Stimulated activated naive CD4-positive, alpha-beta T cell treated with Interleukin-2 at 50 U/mL for 16 hours (primary cell): ENCODE data around the gene TRDMT1.

Experiments
- DNase-seq: peaks from one replicate; lab custom pipeline; 2025; lab: John Stamatoyannopoulos, UW

Gene TRDMT1

GRCh38 chr10:17200912-17201793 is at the start of gene TRDMT1:
Gene TRDMT1 (minus strand): TSS chr10:17201672. CDS start chr10:17201634, 38 bp downstream.
- DNase-seq = peak; percentile 87

- no peak for DNase-seq
Measured at GRCh38 chr10:17250736-17251135, 49.3 kb upstream of the TRDMT1 start.

DNA sequence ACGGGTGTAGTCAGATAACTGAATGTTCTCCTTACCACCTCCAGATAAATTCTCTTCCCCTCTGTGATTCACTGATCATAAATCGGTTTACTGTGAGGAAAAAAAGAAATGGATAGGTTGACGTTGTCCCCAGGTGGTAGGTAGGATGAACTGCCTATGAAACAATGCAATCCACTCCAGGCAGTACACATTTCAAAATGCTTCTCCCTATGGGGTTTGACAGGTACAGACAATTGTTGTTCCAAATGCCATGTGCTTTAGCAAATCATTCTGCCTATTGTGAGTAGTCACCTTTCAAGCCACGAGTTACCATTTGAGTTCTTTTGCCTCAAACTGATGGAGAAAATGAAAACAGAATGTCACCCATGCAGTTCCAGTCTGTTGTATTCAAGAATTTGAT is 48.3 kb upstream of the TRDMT1 start:
- no peak for DNase-seq

DNA sequence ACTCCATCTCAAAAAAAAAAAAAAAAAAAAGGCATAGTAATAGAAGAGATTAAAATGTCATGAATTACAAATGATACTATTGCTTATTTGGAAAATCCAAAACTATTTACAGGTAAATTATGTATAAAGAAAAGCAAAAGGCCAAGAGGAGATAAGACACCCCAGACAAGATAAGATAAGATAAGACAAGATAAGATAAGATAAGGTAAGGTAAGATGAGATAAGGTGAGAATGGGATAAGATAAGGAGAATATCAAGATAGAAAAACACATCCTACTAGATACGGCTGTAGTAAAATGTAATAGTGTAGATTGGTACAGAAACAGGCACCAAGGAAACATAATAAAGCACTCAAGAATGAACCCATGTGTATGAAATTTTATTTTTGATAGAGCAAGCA is 47.5 kb upstream of the TRDMT1 start:
- DNase-seq = no peak

DNA sequence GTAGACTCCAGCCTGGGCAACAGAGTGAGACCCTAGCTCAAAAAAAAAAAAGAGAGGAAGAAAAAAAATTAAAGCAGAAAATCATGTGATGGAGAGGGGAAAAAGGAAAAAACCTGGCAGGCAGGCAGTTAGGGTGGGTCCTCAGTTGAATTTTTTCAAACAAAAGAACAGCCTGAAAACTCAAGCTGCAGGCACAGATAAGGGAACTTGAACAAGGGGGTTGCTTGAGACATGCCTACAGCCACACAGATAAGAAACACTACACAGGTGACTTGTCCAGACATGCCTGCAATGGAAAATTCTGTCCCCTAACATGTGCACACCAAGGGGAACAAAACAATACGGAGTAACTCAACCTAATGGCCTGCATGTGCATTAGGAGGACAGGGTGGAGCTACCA is 45.7 kb upstream of the TRDMT1 start:
- DNase-seq = no peak

DNA sequence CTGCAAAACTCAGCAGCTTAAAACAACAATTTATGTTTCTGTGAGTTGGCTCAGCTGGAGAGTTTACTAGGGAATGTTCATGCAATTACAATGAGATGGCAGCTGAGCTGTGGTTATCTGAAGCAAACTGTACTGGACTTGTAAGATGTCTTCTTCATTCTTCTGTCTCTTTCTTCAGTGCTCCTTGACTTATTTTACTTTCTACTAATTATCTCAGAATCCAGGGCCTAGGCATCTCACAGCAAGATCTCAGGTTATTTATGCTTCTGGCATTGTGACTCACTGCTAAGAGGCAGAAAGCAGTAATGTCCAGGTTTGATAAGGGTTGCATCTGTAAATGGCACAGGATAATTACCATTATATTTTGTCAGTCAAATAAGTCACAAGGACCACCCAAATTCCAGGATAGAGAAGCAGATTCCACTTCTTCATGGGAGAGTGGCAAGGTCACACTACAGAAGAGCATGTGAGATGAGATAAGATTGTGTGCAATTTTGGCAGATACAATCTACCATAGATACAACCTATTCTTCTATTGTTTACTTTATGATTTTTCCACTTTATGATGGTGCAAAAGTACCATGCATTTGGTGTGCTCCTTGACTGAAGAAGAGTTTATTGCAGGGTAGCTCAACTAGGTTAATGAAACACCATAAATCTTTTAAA is 43.4 kb upstream of the TRDMT1 start:
- no peak for DNase-seq

GRCh38 chr10:17241611-17242333 is 40.3 kb upstream of the TRDMT1 start:
- DNase-seq = no peak

DNA sequence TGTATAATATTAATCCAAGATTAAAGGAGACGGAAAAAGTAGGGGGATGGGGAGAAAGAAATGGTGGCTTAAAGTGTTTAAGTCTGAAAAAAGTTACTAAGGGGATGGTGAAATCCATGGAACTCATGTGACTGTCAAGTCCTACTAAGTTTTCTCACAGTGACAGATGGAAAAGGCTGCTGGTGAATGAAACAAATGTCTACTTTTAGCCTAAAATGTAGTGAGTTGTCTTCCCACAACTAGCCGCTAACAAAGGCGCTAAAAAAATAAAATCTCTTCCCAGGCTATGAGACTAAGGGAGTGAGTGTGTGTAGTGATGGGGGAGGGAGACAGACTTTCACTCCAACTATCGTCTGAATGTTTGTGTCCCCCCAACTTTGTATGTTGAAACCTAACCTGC is 39.1 kb upstream of the TRDMT1 start:
- no peak for DNase-seq

- DNase-seq = no peak
Measured at GRCh38 chr10:17240096-17240495, 38.6 kb upstream of the TRDMT1 start.

DNA sequence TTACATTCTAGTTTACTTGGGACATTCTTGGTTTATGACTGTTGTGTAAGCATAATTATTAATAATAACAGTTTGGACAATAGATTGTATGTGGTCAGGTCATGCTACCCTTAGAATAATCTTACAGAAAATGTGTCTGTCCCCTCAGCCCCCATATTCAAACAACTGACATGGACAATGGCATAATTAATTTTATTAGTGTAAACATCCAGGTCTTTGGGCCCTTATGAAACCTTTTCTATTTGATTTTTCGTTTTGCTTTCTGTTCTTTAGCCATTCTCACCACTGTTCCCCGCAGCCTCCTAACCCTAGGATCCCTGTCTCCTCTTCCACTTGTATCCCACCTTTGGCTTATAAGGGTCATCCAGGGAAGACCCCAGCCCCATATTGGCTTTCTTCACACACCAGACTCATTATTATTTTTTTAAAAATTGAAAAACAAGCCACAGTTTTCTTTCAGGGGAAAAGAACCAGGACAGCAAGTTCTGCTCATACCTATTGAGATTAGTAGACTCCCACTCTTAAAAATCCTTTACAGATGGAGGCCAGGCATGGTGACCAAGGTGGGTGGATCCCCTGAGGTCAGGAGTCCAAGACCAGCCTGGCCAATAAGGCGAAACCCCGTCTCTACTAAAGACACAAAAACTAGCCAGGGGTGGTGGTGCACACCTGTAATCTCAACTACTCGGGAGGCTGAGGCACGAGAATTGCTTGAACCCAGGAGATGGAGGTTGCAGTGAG is 38.0 kb upstream of the TRDMT1 start:
- no peak for DNase-seq

DNA sequence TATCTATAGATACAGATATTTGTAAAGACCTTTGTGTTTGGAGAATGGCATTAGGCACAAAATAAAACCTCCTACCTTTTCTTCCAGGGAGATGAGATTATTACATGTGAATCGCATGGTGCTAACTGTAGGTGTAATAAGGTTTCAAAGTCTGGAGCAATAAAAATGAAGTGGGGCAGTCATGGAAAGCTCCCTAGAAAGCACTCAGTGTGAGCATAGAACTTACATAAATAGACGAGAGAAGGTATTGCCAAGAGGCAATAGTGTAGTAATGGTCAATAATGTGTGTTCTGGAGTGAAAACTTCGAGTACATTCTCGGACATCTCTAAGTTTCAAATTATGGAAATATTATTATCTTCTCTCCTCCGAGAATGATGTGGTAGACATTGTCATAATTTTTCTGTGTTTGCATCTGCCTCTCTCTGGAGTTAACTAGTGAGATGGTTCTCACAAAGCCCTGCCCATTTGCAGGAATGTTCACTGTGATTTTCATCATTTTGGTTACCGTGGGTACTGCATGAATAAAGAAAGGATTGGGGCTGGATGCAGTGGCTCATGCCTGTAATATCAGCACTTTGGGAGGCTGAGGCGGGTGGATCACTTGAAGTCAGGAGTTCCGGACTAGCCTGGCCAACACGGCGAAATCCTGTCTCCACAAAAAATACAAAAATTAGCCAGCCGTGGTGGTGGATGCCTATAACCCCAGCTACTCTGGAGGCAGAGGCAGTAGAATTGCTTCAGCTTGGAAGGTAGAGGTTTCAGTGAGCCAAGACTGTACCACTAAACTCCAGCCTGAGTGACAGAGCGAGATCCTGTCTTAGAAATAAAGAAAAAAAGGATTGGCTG is 37.2 kb upstream of the TRDMT1 start:
- no peak for DNase-seq

DNA sequence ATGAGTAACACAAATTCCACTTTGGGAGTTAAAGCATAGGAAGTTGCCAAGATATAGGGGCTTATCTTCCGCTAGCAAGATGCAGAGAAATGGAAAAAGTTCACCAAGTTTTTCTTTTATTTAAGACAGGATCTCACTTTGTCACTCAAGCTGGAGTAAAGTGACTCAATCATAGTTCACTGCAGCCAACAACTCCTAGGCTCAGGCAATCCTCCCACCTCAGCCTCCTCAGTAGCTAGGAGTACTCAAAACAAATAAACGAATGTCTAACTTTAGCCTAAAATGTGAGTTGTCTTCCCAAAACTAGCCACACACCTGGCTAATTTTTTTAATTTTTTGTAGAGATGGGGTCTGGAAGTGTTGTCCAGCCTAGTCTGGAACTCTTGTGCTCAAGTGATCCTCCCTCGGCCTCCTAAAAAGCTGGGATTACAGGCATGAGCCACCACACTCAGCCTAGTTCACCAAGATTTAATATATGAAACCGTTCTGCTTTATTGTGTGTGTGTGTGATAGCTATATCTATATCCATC is 36.5 kb upstream of the TRDMT1 start:
- DNase-seq = no peak

DNA sequence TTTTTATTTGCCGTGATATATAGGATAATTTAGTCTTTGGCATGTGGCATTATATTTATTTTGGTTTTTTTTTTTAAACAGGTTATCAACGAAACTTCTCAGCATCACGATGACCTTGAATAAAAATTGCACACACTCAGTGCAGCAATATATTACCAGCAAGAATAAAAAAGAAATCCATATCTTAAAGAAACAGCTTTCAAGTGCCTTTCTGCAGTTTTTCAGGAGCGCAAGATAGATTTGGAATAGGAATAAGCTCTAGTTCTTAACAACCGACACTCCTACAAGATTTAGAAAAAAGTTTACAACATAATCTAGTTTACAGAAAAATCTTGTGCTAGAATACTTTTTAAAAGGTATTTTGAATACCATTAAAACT is 35.7 kb upstream of the TRDMT1 start:
- DNase-seq = no peak

GRCh38 chr10:17236468-17237148 is 35.1 kb upstream of the TRDMT1 start:
- DNase-seq = no peak

- no peak for DNase-seq
Measured at GRCh38 chr10:17235136-17235535, 33.7 kb upstream of the TRDMT1 start.

GRCh38 chr10:17234431-17234945 is 33.0 kb upstream of the TRDMT1 start:
- DNase-seq = no peak

GRCh38 chr10:17233286-17233991 is 32.0 kb upstream of the TRDMT1 start:
- no peak for DNase-seq

GRCh38 chr10:17232276-17232960 is 30.9 kb upstream of the TRDMT1 start:
- no peak for DNase-seq

DNA sequence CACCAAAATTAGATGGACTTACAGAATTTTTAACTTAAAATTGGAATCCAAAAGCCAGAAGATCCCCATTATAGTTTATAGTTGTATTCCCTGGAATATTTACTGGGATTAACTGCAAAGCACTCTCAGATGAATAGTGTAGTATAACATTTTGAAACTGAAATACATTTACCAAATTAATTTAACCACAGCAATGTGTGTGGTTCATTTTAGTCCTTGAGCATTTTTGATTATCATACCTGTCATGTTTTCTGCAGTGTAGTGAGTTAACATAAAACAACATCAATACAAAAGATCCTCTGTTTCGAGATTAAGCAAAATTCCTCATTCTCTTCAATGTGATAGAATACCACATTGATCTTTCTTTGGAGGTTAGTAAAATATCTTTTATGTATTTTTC is 30.3 kb upstream of the TRDMT1 start:
- DNase-seq = no peak
